HEK293 (cell line): ENCODE data around the gene SGMS1.

Experiments
- KLF9 ChIP-seq: fragments of 450-650 bp; formaldehyde crosslinking; IDR thresholded peaks from 2 replicates; pipeline ENCODE4 v1.5.1; 2016; ENCODE audit warnings: missing biosample characterization, missing genetic modification characterization, low read depth
- ZBTB7A ChIP-seq: fragments of 450-650 bp; formaldehyde crosslinking; IDR thresholded peaks from 2 replicates; pipeline ENCODE4 v1.5.1; 2016; ENCODE audit warnings: low read depth, missing biosample characterization, missing genetic modification characterization
- ZNF341 ChIP-seq: fragments of 450-650 bp; formaldehyde crosslinking; IDR thresholded peaks from 2 replicates; pipeline ENCODE4; 2016; ENCODE audit warnings: low read depth, missing biosample characterization, missing genetic modification characterization
- ZNF610 ChIP-seq: fragments of 450-650 bp; formaldehyde crosslinking; IDR thresholded peaks from 2 replicates; pipeline ENCODE4 v1.5.1; 2016; ENCODE audit warnings: missing biosample characterization, missing genetic modification characterization, borderline replicate concordance
- ZNF670 ChIP-seq: fragments of 450-650 bp; formaldehyde crosslinking; IDR thresholded peaks from 2 replicates; pipeline ENCODE4 v1.5.1; 2016; ENCODE audit warnings: missing biosample characterization, missing genetic modification characterization, low read depth
- ZNF785 ChIP-seq: fragments of 450-650 bp; formaldehyde crosslinking; IDR thresholded peaks from 2 replicates; pipeline ENCODE4 v1.5.1; 2016; ENCODE audit warnings: missing biosample characterization, missing genetic modification characterization
- TF ChIP-seq, protein P1 (sequence below): fragments of 450-650 bp; formaldehyde crosslinking; IDR thresholded peaks from 2 replicates; pipeline ENCODE4 v1.5.1; 2016; ENCODE audit warnings: missing biosample characterization, missing genetic modification characterization
- TF ChIP-seq, protein P2 (sequence below): sonication (generic); formaldehyde crosslinking; IDR thresholded peaks from 2 replicates; pipeline ENCODE4 v1.8.1; 2022; ENCODE audit warnings: mild to moderate bottlenecking, moderate library complexity, missing genetic modification reagents
- TF ChIP-seq, protein P3 (sequence below): fragments of 450-650 bp; formaldehyde crosslinking; IDR thresholded peaks from 2 replicates; pipeline ENCODE4 v1.5.1; 2016; ENCODE audit warnings: missing biosample characterization, missing genetic modification characterization

DNA sequence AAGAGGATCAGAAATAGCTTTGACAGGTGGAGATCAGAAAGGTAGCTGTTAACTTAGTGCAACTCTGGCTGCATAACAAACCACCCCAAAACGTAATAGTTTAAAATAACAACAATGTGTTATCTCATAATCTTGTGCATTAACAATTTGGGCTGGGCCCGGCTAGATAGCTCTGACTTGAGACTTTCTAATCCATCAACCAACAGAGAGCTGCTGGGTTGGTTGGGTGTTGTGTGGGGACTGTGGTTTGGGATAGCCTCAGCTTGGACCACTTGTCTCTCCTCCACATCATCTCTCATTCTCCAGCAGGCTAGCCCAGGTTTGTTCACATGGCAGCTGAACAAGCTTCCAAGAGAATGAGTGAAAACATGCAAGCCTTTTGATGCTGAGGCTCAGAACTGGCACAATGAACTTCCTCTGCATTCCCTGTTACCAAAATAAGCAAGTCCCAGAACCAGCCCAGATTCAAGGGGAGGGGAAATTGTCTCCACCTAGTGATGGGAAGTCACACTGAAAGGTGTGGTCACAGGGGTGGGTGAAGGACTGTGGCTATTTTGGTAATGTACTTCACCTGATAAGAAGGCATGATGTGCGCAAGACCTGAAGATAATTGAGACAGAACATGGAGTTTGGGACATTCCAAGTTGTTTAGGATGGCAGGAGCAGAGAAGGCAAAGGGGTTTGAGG is 352.0 kb downstream of the SGMS1 start:
- TF ChIP-seq, protein P1, sequence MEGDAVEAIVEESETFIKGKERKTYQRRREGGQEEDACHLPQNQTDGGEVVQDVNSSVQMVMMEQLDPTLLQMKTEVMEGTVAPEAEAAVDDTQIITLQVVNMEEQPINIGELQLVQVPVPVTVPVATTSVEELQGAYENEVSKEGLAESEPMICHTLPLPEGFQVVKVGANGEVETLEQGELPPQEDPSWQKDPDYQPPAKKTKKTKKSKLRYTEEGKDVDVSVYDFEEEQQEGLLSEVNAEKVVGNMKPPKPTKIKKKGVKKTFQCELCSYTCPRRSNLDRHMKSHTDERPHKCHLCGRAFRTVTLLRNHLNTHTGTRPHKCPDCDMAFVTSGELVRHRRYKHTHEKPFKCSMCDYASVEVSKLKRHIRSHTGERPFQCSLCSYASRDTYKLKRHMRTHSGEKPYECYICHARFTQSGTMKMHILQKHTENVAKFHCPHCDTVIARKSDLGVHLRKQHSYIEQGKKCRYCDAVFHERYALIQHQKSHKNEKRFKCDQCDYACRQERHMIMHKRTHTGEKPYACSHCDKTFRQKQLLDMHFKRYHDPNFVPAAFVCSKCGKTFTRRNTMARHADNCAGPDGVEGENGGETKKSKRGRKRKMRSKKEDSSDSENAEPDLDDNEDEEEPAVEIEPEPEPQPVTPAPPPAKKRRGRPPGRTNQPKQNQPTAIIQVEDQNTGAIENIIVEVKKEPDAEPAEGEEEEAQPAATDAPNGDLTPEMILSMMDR (tag by site-specific recombination), result no peak
- no peak for TF ChIP-seq ZBTB7A (tag by site-specific recombination)
- no peak for TF ChIP-seq KLF9 (tag by site-specific recombination)
- TF ChIP-seq, protein P2, sequence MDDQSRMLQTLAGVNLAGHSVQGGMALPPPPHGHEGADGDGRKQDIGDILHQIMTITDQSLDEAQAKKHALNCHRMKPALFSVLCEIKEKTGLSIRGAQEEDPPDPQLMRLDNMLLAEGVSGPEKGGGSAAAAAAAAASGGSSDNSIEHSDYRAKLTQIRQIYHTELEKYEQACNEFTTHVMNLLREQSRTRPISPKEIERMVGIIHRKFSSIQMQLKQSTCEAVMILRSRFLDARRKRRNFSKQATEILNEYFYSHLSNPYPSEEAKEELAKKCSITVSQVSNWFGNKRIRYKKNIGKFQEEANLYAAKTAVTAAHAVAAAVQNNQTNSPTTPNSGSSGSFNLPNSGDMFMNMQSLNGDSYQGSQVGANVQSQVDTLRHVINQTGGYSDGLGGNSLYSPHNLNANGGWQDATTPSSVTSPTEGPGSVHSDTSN (CRISPR knock-in tag), result no peak
- TF ChIP-seq, protein P3, sequence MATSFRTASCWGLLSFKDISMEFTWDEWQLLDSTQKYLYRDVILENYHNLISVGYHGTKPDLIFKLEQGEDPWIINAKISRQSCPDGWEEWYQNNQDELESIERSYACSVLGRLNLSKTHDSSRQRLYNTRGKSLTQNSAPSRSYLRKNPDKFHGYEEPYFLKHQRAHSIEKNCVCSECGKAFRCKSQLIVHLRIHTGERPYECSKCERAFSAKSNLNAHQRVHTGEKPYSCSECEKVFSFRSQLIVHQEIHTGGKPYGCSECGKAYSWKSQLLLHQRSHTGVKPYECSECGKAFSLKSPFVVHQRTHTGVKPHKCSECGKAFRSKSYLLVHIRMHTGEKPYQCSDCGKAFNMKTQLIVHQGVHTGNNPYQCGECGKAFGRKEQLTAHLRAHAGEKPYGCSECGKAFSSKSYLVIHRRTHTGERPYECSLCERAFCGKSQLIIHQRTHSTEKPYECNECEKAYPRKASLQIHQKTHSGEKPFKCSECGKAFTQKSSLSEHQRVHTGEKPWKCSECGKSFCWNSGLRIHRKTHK (tag by site-specific recombination), result no peak
- TF ChIP-seq ZNF670 (tag by site-specific recombination), result no peak
- TF ChIP-seq ZNF341 (tag by site-specific recombination), result no peak
- no peak for TF ChIP-seq ZNF785 (tag by site-specific recombination)
- no peak for TF ChIP-seq ZNF610 (tag by site-specific recombination)
